Ishikawa (cell line): ENCODE measurements around the gene SGK1.

Source experiments
- CEBPB ChIP-seq: IDR thresholded peaks from 2 replicates; pipeline ENCODE4 v1.6.1; 2012
- CREB1 ChIP-seq: IDR thresholded peaks from 2 replicates; pipeline ENCODE4 v1.6.1; 2012; ENCODE audit warnings: low read depth
- EP300 ChIP-seq: IDR thresholded peaks from 2 replicates; pipeline ENCODE4 v1.6.1; 2012; ENCODE audit warnings: borderline replicate concordance
- FOXM1 ChIP-seq: IDR thresholded peaks from 2 replicates; pipeline ENCODE4 v1.6.1; 2012; ENCODE audit warnings: low read depth, borderline replicate concordance
- MAX ChIP-seq: IDR thresholded peaks from 2 replicates; pipeline ENCODE4 v1.6.1; 2012
- NFIC ChIP-seq: IDR thresholded peaks from 2 replicates; pipeline ENCODE4 v1.6.1; 2012
- RAD21 ChIP-seq: IDR thresholded peaks from 2 replicates; pipeline ENCODE4 v1.6.1; 2012; ENCODE audit warnings: low read depth
- TAF1 ChIP-seq: IDR thresholded peaks from 2 replicates; pipeline ENCODE4 v1.6.1; 2012; ENCODE audit warnings: low read depth, mild to moderate bottlenecking
- TCF12 ChIP-seq: IDR thresholded peaks from 2 replicates; pipeline ENCODE4 v1.6.1; 2012; ENCODE audit warnings: low read depth
- TEAD4 ChIP-seq: IDR thresholded peaks from 2 replicates; pipeline ENCODE4 v1.6.1; 2012
- USF1 ChIP-seq: IDR thresholded peaks from 2 replicates; pipeline ENCODE4 v1.6.1; 2012
- YY1 ChIP-seq: IDR thresholded peaks from 2 replicates; pipeline ENCODE4 v1.6.1; 2012; ENCODE audit warnings: low read depth
- TF ChIP-seq, protein P1 (sequence below): IDR thresholded peaks from 2 replicates; pipeline ENCODE4 v1.6.1; 2012; ENCODE audit warnings: low read depth, mild to moderate bottlenecking

DNA sequence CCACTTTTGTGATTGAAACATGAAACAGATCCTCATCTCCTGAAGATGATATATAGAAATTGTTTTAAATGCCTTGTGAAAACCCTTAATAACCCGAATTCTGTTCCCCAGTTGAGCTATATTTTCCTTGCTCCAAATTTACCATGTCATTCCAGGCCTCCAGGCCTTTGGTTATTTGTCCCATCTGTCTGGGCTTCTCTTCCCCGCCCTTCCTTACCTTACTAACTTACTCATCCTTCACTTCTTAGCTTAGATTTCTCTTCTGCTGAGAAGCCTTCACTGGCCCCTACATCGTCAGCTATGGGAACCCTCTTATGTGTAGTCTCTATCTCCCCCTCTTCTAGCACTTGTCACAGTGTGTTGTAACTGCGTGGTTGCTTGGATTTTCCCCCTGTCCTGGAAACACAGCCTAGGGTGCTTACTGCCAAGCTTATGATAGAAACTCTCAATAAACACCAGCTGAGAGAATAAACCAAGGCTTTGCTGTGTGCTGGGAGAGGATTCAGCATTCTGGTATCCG lies 68.6 kb downstream of the SGK1 start:
- TF ChIP-seq FOXM1 (no peak), MAX (no peak), EP300 (no peak), RAD21 (no peak), TAF1 (no peak), USF1 (no peak), YY1 (no peak), NFIC (no peak), CREB1 (no peak), TEAD4 (no peak), CEBPB (no peak), TCF12 (no peak)
- TF ChIP-seq, protein P1, sequence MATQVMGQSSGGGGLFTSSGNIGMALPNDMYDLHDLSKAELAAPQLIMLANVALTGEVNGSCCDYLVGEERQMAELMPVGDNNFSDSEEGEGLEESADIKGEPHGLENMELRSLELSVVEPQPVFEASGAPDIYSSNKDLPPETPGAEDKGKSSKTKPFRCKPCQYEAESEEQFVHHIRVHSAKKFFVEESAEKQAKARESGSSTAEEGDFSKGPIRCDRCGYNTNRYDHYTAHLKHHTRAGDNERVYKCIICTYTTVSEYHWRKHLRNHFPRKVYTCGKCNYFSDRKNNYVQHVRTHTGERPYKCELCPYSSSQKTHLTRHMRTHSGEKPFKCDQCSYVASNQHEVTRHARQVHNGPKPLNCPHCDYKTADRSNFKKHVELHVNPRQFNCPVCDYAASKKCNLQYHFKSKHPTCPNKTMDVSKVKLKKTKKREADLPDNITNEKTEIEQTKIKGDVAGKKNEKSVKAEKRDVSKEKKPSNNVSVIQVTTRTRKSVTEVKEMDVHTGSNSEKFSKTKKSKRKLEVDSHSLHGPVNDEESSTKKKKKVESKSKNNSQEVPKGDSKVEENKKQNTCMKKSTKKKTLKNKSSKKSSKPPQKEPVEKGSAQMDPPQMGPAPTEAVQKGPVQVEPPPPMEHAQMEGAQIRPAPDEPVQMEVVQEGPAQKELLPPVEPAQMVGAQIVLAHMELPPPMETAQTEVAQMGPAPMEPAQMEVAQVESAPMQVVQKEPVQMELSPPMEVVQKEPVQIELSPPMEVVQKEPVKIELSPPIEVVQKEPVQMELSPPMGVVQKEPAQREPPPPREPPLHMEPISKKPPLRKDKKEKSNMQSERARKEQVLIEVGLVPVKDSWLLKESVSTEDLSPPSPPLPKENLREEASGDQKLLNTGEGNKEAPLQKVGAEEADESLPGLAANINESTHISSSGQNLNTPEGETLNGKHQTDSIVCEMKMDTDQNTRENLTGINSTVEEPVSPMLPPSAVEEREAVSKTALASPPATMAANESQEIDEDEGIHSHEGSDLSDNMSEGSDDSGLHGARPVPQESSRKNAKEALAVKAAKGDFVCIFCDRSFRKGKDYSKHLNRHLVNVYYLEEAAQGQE: no peak
